Measurements from ENCODE around the gene NPPC.

DNA sequence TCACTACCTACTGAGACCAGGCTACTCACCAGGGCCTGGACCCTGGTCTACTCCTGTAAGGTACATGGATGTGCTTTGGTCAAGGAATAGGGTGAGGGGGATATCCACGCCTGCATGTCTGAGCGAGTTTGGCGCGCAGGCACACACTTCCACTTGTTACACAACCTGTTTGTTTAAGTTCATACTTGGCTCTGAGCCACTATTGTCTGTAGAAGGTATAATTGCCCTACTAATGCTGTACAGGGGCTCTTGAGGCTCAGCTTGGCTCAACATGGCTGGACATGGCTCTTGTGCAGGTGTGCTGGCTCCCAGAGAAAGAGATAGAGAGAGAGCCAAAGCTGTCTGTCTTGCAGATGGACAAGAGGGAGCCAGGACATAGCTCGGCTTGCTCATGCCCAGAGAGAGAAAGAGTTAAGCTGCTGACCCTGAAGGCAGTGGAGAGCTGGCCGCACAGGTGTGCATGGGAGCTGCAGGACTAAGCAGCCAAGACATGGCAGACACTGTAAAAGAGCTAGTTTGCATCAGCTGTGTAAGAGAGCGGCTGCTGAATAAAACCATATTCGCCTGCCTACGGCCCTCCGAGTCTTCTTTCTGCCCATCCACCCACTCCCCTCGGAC is 35.2 kb downstream of the NPPC start:
- TF ChIP-seq, protein P1, sequence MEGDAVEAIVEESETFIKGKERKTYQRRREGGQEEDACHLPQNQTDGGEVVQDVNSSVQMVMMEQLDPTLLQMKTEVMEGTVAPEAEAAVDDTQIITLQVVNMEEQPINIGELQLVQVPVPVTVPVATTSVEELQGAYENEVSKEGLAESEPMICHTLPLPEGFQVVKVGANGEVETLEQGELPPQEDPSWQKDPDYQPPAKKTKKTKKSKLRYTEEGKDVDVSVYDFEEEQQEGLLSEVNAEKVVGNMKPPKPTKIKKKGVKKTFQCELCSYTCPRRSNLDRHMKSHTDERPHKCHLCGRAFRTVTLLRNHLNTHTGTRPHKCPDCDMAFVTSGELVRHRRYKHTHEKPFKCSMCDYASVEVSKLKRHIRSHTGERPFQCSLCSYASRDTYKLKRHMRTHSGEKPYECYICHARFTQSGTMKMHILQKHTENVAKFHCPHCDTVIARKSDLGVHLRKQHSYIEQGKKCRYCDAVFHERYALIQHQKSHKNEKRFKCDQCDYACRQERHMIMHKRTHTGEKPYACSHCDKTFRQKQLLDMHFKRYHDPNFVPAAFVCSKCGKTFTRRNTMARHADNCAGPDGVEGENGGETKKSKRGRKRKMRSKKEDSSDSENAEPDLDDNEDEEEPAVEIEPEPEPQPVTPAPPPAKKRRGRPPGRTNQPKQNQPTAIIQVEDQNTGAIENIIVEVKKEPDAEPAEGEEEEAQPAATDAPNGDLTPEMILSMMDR (IDR thresholded peaks at IDR 0.05; ENCODE audit: insufficient read depth, low read length, poor library complexity, severe bottlenecking) = no peak
- no peak for TF ChIP-seq EZH2phosphoT487 (conservative IDR thresholded peaks at IDR 0.05; ENCODE audit: low read length)
